ENCODE measurements around the gene NDUFS2.

GRCh38 chr1:161219078-161219892 is 17.1 kb downstream of the NDUFS2 start:
- TF ChIP-seq, protein P1, sequence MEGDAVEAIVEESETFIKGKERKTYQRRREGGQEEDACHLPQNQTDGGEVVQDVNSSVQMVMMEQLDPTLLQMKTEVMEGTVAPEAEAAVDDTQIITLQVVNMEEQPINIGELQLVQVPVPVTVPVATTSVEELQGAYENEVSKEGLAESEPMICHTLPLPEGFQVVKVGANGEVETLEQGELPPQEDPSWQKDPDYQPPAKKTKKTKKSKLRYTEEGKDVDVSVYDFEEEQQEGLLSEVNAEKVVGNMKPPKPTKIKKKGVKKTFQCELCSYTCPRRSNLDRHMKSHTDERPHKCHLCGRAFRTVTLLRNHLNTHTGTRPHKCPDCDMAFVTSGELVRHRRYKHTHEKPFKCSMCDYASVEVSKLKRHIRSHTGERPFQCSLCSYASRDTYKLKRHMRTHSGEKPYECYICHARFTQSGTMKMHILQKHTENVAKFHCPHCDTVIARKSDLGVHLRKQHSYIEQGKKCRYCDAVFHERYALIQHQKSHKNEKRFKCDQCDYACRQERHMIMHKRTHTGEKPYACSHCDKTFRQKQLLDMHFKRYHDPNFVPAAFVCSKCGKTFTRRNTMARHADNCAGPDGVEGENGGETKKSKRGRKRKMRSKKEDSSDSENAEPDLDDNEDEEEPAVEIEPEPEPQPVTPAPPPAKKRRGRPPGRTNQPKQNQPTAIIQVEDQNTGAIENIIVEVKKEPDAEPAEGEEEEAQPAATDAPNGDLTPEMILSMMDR (IDR thresholded peaks at IDR 0.05) = no peak
- no peak for TF ChIP-seq POLR2A (IDR thresholded peaks at IDR 0.05)

Data from tibial nerve (tissue), 3 donors.